SK-N-SH (cell line): ENCODE measurements around the gene CMTM2. TPM values are rescaled to one million over a fixed set of nuclear protein-coding genes. Genes with fewer than 3 reads are reported as not detected.
A peak's percentile ranks its signal among the peaks of the same experiment; 100 is the strongest.

Source experiments
- CTCF ChIA-PET: fragments of 300-600, 350-600 bp; formaldehyde crosslinking; extraction: SDS; loops from one replicate; lab custom pipeline; 2021; lab: Yijun Ruan, JAX
- POLR2A ChIA-PET: fragments of 350-600 bp; sonication (Branson Sonifier 250); formaldehyde crosslinking; extraction: SDS; loops from one replicate; lab custom pipeline; 2020; ENCODE audit warnings: antibody characterized with exemption, inconsistent platforms; lab: Yijun Ruan, JAX
- DNase-seq: peaks from one replicate; pipeline ENCODE4 v3.0.0; 2012
- H2AFZ ChIP-seq: fragments of 200-600 bp; sonication (generic); 2 replicates; pipeline ENCODE4 v1.8.1; 2016; ENCODE audit warnings: antibody characterized with exemption, mild to moderate bottlenecking, low read depth
- H3F3A ChIP-seq: fragments of 200-600 bp; sonication (generic); replicated peaks from 2 replicates; pipeline ENCODE3; 2016; ENCODE audit warnings: antibody characterized with exemption, mild to moderate bottlenecking; ENCODE audit not compliant: insufficient read depth
- H3K27ac ChIP-seq, 2 experiments: fragments of 200-500 bp in 1 of 2; fragments of 200-600 bp in 1 of 2; sonication (Bioruptor generic) in 1 of 2; sonication (generic), shearing (Covaris generic) in 1 of 2; 2 replicates each; pipeline versions ENCODE4 v1.5.1 to v1.6.1; 2014 to 2016; ENCODE audit warnings: low read depth in 2 of 2, inconsistent platforms in 1 of 2, low read length in 1 of 2, mild to moderate bottlenecking in 1 of 2, mixed read lengths in 1 of 2
- H3K27me3 ChIP-seq: fragments of 200-600 bp; sonication (generic), shearing (Covaris generic); 2 replicates; pipeline ENCODE4 v1.6.1; 2016; ENCODE audit warnings: mixed run types; ENCODE audit not compliant: insufficient read depth
- H3K36me3 ChIP-seq, 2 experiments: fragments of 200-500 bp in 1 of 2; fragments of 200-600 bp in 1 of 2; sonication (Bioruptor generic) in 1 of 2; sonication (generic) in 1 of 2; replicated peaks in 1 of 2; 2 replicates each; pipeline versions ENCODE3 to v1.5.1; 2014 to 2016; ENCODE audit warnings: low read length in 1 of 2, mild to moderate bottlenecking in 1 of 2; ENCODE audit not compliant: insufficient read depth in 2 of 2, control insufficient read depth in 1 of 2
- H3K4me1 ChIP-seq, 2 experiments: fragments of 200-500 bp in 1 of 2; fragments of 200-600 bp in 1 of 2; sonication (Bioruptor generic) in 1 of 2; sonication (generic), shearing (Covaris generic) in 1 of 2; 2 replicates each; pipeline versions ENCODE4 v1.5.1 to v1.6.1; 2014 to 2016; ENCODE audit warnings: low read depth in 1 of 2, low read length in 1 of 2, mixed run types in 1 of 2; ENCODE audit not compliant: insufficient read depth in 2 of 2, control insufficient read depth in 1 of 2
- H3K4me2 ChIP-seq: fragments of 200-600 bp; sonication (generic), shearing (Covaris generic); 2 replicates; pipeline ENCODE4 v1.6.1; 2017; ENCODE audit warnings: mixed run types
- H3K4me3 ChIP-seq, 2 experiments: fragments of 200-500 bp in 1 of 2; fragments of 200-600 bp in 1 of 2; sonication (Bioruptor generic) in 1 of 2; sonication (generic), shearing (Covaris generic) in 1 of 2; 2 replicates each; pipeline versions ENCODE4 v1.5.1 to v1.8.1; 2014 to 2016; ENCODE audit warnings: low read depth in 2 of 2, inconsistent platforms in 1 of 2, low read length in 1 of 2, mild to moderate bottlenecking in 1 of 2, mixed read lengths in 1 of 2, moderate library complexity in 1 of 2
- H3K79me2 ChIP-seq: fragments of 200-600 bp; sonication (generic); 2 replicates; pipeline ENCODE4 v1.8.1; 2017; ENCODE audit warnings: mild to moderate bottlenecking; ENCODE audit not compliant: insufficient read depth
- H3K9ac ChIP-seq: fragments of 200-600 bp; sonication (generic); 2 replicates; pipeline ENCODE4 v1.6.1; 2017; ENCODE audit warnings: mixed run types
- H3K9me2 ChIP-seq: fragments of 200-600 bp; sonication (generic); 2 replicates; pipeline ENCODE4 v1.6.1; 2017; ENCODE audit warnings: mixed run types
- H3K9me3 ChIP-seq: fragments of 200-600 bp; sonication (generic); 2 replicates; pipeline ENCODE4 v1.6.1; 2017; ENCODE audit warnings: mixed run types, mild to moderate bottlenecking, moderate library complexity
- H4K20me1 ChIP-seq: fragments of 200-600 bp; sonication (generic); 2 replicates; pipeline ENCODE4 v1.6.1; 2017; ENCODE audit warnings: mild to moderate bottlenecking, mixed run types; ENCODE audit not compliant: insufficient read depth
- CTCF ChIP-seq: fragments of 200-600 bp; sonication (generic); IDR thresholded peaks from 2 replicates; pipeline ENCODE4 v1.6.1; 2017; ENCODE audit warnings: antibody characterized with exemption, mild to moderate bottlenecking, moderate library complexity
- EP300 ChIP-seq, 2 experiments: IDR thresholded peaks; 2 replicates each; pipeline versions ENCODE4 v1.4.0 to v1.6.1; 2012; ENCODE audit warnings: borderline replicate concordance in 1 of 2, low read depth in 1 of 2, low read length in 1 of 2
- FOXJ3 ChIP-seq: sonication (generic); formaldehyde crosslinking; IDR thresholded peaks from 2 replicates; pipeline ENCODE4 v1.5.1; 2020; ENCODE audit warnings: mild to moderate bottlenecking, missing genetic modification reagents
- FOXM1 ChIP-seq: IDR thresholded peaks from 2 replicates; pipeline ENCODE4 v1.4.0; 2012; ENCODE audit warnings: low read depth, mild to moderate bottlenecking
- GABPA ChIP-seq: IDR thresholded peaks from 2 replicates; pipeline ENCODE4 v1.4.0; 2012; ENCODE audit warnings: low read depth, mild to moderate bottlenecking
- IRF3 ChIP-seq: fragments of 150-350 bp; IDR thresholded peaks from 2 replicates; pipeline ENCODE4 v1.6.1; 2016; ENCODE audit warnings: mild to moderate bottlenecking, low read depth, low read length
- JUND ChIP-seq: IDR thresholded peaks from 2 replicates; pipeline ENCODE4 v1.4.0; 2012
- NFIC ChIP-seq: IDR thresholded peaks from 2 replicates; pipeline ENCODE4 v1.4.0; 2012; ENCODE audit warnings: borderline replicate concordance
- PBX3 ChIP-seq: IDR thresholded peaks from 2 replicates; pipeline ENCODE4; 2012
- POLR2AphosphoS5 ChIP-seq: IDR thresholded peaks from 2 replicates; pipeline ENCODE4 v1.6.1; 2012; ENCODE audit warnings: low read depth, low read length
- RXRA ChIP-seq: IDR thresholded peaks from 2 replicates; pipeline ENCODE4 v1.4.0; 2012; ENCODE audit warnings: low read depth, mild to moderate bottlenecking, borderline replicate concordance
- SMC3 ChIP-seq: IDR thresholded peaks from 2 replicates; pipeline ENCODE4 v1.6.1; 2012; ENCODE audit warnings: low read depth, low read length, improper control_type of control experiment
- TAF1 ChIP-seq: IDR thresholded peaks from 2 replicates; pipeline ENCODE4 v1.6.1; 2012; ENCODE audit warnings: low read depth, mild to moderate bottlenecking, low read length, moderate library complexity, borderline replicate concordance
- TCF12 ChIP-seq: IDR thresholded peaks from 2 replicates; pipeline ENCODE4 v1.4.0; 2012
- USF1 ChIP-seq: IDR thresholded peaks from 2 replicates; pipeline ENCODE4 v1.4.0; 2012; ENCODE audit warnings: low read depth, borderline replicate concordance
- WGBS: methylation state at CpG from one replicate; pipeline ENCODE4 v1.1.6; 2017; ENCODE audit warnings: low lambda C conversion rate; 5-methylcytosine and 5-hydroxymethylcytosine counted together
- polyA plus RNA-seq, 3 experiments: library from polyadenylated mRNA; depleted of rRNA; stranded (reverse); fragments of >200 nt; gene quantifications; 2 replicates each; pipeline ENCODE4 v1.2.3, GENCODE V29; 2012

CMTM2 gene
- polyA plus RNA-seq, 1 of the 3 experiments (the other 2 are of a cell fraction): not detected

GRCh38 chr16:66563574-66564334 is 15.5 kb upstream of the CMTM2 start:
- Histone ChIP-seq H3K9ac (no peak overlapping the region), H3K27me3 (no peaks in the 10 kb centered on the region), H3F3A (peaks cover 41% of the 10 kb centered on the region), H3K4me2 (0 out of 2 replicates have a peak overlapping the region, but pooled peaks have one; percentile 9), H3K36me3 (peaks cover 54 to 64% of the 10 kb centered on the region in 2 experiments), H4K20me1 (no peaks in the 10 kb centered on the region), H3K4me1 (peaks cover 0 to 9% of the 10 kb centered on the region in 2 experiments; a peak in 1 of 4 replicates), H3K79me2 (peaks cover 23% of the 10 kb centered on the region; the same call in 1 of the 2 replicates), H3K4me3 (no peak overlapping the region), H3K9me3 (no peaks in the 10 kb centered on the region), H2AFZ (no peak overlapping the region), H3K27ac (peak overlapping the region in 1 of 2 experiments; percentile 60; a peak in 1 of 4 replicates), H3K9me2 (no peaks in the 10 kb centered on the region)
- TF ChIP-seq NFIC: peak; percentile 23; the same call in 1 of the 2 replicates
- TF ChIP-seq EP300 (IDR thresholded peaks at IDR 0.05; ENCODE audit: borderline replicate concordance in 1 of 2, low read depth in 1 of 2, low read length in 1 of 2): peak in 1 of 2 experiments; percentile 17; a peak in 1 of 4 replicates
- no peak for TF ChIP-seq USF1
- peak; percentile 55; the same call in 1 of the 2 replicates for TF ChIP-seq TCF12
- 0 out of 2 replicates have a peak, but pooled peaks have one; percentile 16 for TF ChIP-seq JUND
- TF ChIP-seq PBX3: peak; percentile 40; the same call in 1 of the 2 replicates
- no peak for TF ChIP-seq RXRA
- no peak for TF ChIP-seq TAF1
- TF ChIP-seq POLR2AphosphoS5: peak; percentile 45; the same call in 1 of the 2 replicates
- ChIA-PET CTCF (interaction anchor here (1.0 to 2.5 kb wide), 6 partner anchors 12 to 304 kb away, joined by 3 to 11 read pairs (median 4); partner anchors contain the start of gene CKLF), POLR2A (no interaction called here)
- no peak for DNase-seq
- WGBS: 44% methylated on average over 2 of the region's 2 CpGs

GRCh38 chr16:66566051-66566901 is 13.0 kb upstream of the CMTM2 start, which contains the start of gene CMTM1:
Gene CMTM1 (plus strand): TSS chr16:66566439. CDS start chr16:66566514, 75 bp downstream.
- no peak for DNase-seq
- POLR2A ChIA-PET: interaction anchor here (0.7 kb wide), 1 partner anchor 13 kb away, joined by 3 read pairs; no protein-coding TSS in a partner anchor
- no peaks in the 10 kb centered on the region for H3K9me3 ChIP-seq
- no peak within 1 kb of the TSS for H3K9ac ChIP-seq
- H3K36me3 ChIP-seq: peaks cover 39 to 44% of the 10 kb centered on the region in 2 experiments
- peaks cover 11% of the 10 kb centered on the region; the same call in 1 of the 2 replicates for H4K20me1 ChIP-seq
- peaks cover 60% of the 10 kb centered on the region for H3F3A ChIP-seq
- no peaks in the 10 kb centered on the region for H3K27me3 ChIP-seq
- peaks cover 12% of the 10 kb centered on the region; the same call in 1 of the 2 replicates for H3K79me2 ChIP-seq
- 96% methylated on average over 50 of the region's 54 CpGs for WGBS
- peaks cover 0 to 23% of the 10 kb centered on the region in 2 experiments; a peak in 2 of 4 replicates for H3K4me1 ChIP-seq
- CTCF ChIA-PET: interaction anchor here (1.0 kb wide), 1 partner anchor 15 kb away, joined by 3 read pairs; no protein-coding TSS in a partner anchor
- no peak within 1 kb of the TSS for H2AFZ ChIP-seq
- no peak within 1 kb of the TSS for H3K4me2 ChIP-seq
- no peak for TF ChIP-seq JUND
- no peak for TF ChIP-seq FOXJ3 (CRISPR knock-in tag)
- TF ChIP-seq FOXM1: no peak
- TF ChIP-seq SMC3: no peak
- no peak for TF ChIP-seq CTCF
- TF ChIP-seq POLR2AphosphoS5: no peak
- TF ChIP-seq GABPA: no peak
- no peak for TF ChIP-seq IRF3
- TF ChIP-seq RXRA: no peak
- TF ChIP-seq EP300 (IDR thresholded peaks at IDR 0.05; ENCODE audit: borderline replicate concordance in 1 of 2, low read depth in 1 of 2, low read length in 1 of 2): no peak
- TF ChIP-seq NFIC: no peak
- H3K9me2 ChIP-seq: no peaks in the 10 kb centered on the region
- H3K27ac ChIP-seq: peak within 1 kb of the TSS in 1 of 2 experiments; percentile 30; a peak in 2 of 4 replicates
- H3K4me3 ChIP-seq: no peak within 1 kb of the TSS
